Measurements from ENCODE around the gene PROK1. TPM values are rescaled to one million over a fixed set of nuclear protein-coding genes. Genes with fewer than 3 reads are reported as not detected.
A peak's percentile ranks its signal among the peaks of the same experiment; 100 is the strongest.

PROK1 gene
- total RNA-seq, 1 experiment from 2014 or later = 0.22 TPM

GRCh38 chr1:110462964-110463363, 12.0 kb downstream of the PROK1 start:
- Histone ChIP-seq H3K9ac (ENCODE audit: low read length) (no peak overlapping the region), H3K27ac (ENCODE audit: low read depth, low read length) (no peak overlapping the region; the same call in 1 of the 2 replicates), H3K4me3 (replicated peaks in 1 of 2; ENCODE audit: low read depth in 1 of 2, low read length in 2 of 2) (no peak overlapping the region), H3K4me2 (ENCODE audit: low read length) (peak overlapping the region; percentile 30; the same call in 1 of the 2 replicates), H3K27me3 (ENCODE audit: insufficient read depth, low read length) (no peaks in the 10 kb centered on the region), H3K36me3 (ENCODE audit: control insufficient read depth in 1 of 2, insufficient read depth in 2 of 2, low read length in 2 of 2) (no peaks in the 10 kb centered on the region), H3K4me1 (ENCODE audit: control insufficient read depth in 1 of 2, insufficient read depth in 2 of 2, low read length in 2 of 2) (peaks cover 0 to 27% of the 10 kb centered on the region in 2 experiments; a peak in 3 of 4 replicates), H3K79me2 (ENCODE audit: insufficient read depth, low read length) (no peaks in the 10 kb centered on the region), H2AFZ (ENCODE audit: low read depth, low read length, poor library complexity, severe bottlenecking) (peak overlapping the region; percentile 24), H4K20me1 (ENCODE audit: insufficient read depth) (no peaks in the 10 kb centered on the region), H3K9me3 (ENCODE audit: control insufficient read depth in 1 of 2, insufficient read depth in 1 of 2, low read depth in 1 of 2, low read length in 2 of 2) (no peaks in the 10 kb centered on the region), H3K9me2 (ENCODE audit: insufficient read depth) (no peaks in the 10 kb centered on the region)
- TF ChIP-seq REST (IDR thresholded peaks at IDR 0.05; ENCODE audit: low read depth) (no peak), SP1 (IDR thresholded peaks at IDR 0.05; ENCODE audit: low read depth) (no peak), POLR2A (IDR thresholded peaks at IDR 0.05; ENCODE audit: borderline replicate concordance, extremely low read depth, insufficient read depth, insufficient read length) (no peak), EGR1 (IDR thresholded peaks at IDR 0.05; ENCODE audit: low read depth) (no peak), RAD21 (IDR thresholded peaks at IDR 0.05; ENCODE audit: low read depth) (peak; percentile 61), TCF7L2 (IDR thresholded peaks at IDR 0.05; ENCODE audit: borderline replicate concordance, extremely low read depth, insufficient read depth, insufficient read length) (no peak), CBX3 (IDR thresholded peaks at IDR 0.05; ENCODE audit: low read depth) (no peak), FOSL1 (IDR thresholded peaks at IDR 0.05; ENCODE audit: low read depth) (no peak), SIN3A (IDR thresholded peaks at IDR 0.05; ENCODE audit: low read depth) (no peak)
- TF ChIP-seq, protein P1, sequence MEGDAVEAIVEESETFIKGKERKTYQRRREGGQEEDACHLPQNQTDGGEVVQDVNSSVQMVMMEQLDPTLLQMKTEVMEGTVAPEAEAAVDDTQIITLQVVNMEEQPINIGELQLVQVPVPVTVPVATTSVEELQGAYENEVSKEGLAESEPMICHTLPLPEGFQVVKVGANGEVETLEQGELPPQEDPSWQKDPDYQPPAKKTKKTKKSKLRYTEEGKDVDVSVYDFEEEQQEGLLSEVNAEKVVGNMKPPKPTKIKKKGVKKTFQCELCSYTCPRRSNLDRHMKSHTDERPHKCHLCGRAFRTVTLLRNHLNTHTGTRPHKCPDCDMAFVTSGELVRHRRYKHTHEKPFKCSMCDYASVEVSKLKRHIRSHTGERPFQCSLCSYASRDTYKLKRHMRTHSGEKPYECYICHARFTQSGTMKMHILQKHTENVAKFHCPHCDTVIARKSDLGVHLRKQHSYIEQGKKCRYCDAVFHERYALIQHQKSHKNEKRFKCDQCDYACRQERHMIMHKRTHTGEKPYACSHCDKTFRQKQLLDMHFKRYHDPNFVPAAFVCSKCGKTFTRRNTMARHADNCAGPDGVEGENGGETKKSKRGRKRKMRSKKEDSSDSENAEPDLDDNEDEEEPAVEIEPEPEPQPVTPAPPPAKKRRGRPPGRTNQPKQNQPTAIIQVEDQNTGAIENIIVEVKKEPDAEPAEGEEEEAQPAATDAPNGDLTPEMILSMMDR (IDR thresholded peaks at IDR 0.05 in 2 of 3, conservative IDR thresholded peaks at IDR 0.05 in 1 of 3; ENCODE audit: borderline replicate concordance in 1 of 3, insufficient read depth in 1 of 3, low read depth in 2 of 3, low read length in 2 of 3) = peak; percentile 30 to 38 (median 38); a peak in 4 of 6 replicates
- RAD21 ChIA-PET (ENCODE audit: low non-redundant PET in 1 of 2, low total read pairs in 2 of 2, uncharacterized antibody in 2 of 2, unreplicated experiment in 2 of 2) = interaction anchor here in 1 of 2 experiments (0.7 kb wide), 1 partner anchor 33 kb away, joined by 4 read pairs; no protein-coding TSS in a partner anchor
- peak; percentile 33; the same call in 1 of the 2 replicates for ATAC-seq
- no peak for DNase-seq (ENCODE audit: low read depth, low spot score)
- CTCF ChIA-PET = interaction anchor here (1.1 to 21.6 kb wide), 5 partner anchors 14 to 266 kb away, joined by 3 to 203 read pairs (median 6); no protein-coding TSS in a partner anchor
- no TSS peak for BruUV-seq (replicated peaks)
- POLR2A ChIA-PET = no interaction called here
- intact Hi-C loops (cut with micrococcal nuclease) = loop anchor here (1.0 to 10.0 kb wide), 2 partner anchors 33 to 438 kb away; no protein-coding TSS in a partner anchor

All from HCT116 (cell line).